ENCODE measurements around the gene CADPS.

The CADPS gene

GRCh38 chr3:62548528-62549205 is 326.5 kb downstream of the CADPS start:
- DNase-seq, result no peak

- no peak for DNase-seq
Measured at GRCh38 chr3:62546266-62546665, 328.9 kb downstream of the CADPS start.

GRCh38 chr3:62542185-62542584 is 333.0 kb downstream of the CADPS start:
- DNase-seq, result no peak

GRCh38 chr3:62539762-62540161 is 335.5 kb downstream of the CADPS start:
- DNase-seq, result no peak

GRCh38 chr3:62538691-62539356 is 336.4 kb downstream of the CADPS start:
- no peak for DNase-seq

- no peak for DNase-seq
Measured at GRCh38 chr3:62534326-62534725, 340.9 kb downstream of the CADPS start.

- DNase-seq, result no peak
Measured at GRCh38 chr3:62532796-62533195, 342.4 kb downstream of the CADPS start.

- DNase-seq, result no peak
Measured at GRCh38 chr3:62531981-62532380, 343.2 kb downstream of the CADPS start.

GRCh38 chr3:62531493-62531892 is 343.7 kb downstream of the CADPS start:
- DNase-seq, result no peak

GRCh38 chr3:62529230-62529629 is 346.0 kb downstream of the CADPS start:
- DNase-seq, result no peak

GRCh38 chr3:62527474-62527873 is 347.7 kb downstream of the CADPS start:
- no peak for DNase-seq

- DNase-seq, result no peak
Measured at GRCh38 chr3:62525281-62525680, 349.9 kb downstream of the CADPS start.

GRCh38 chr3:62523672-62524071 is 351.5 kb downstream of the CADPS start:
- no peak for DNase-seq

- no peak for DNase-seq
Measured at GRCh38 chr3:62521464-62522105, 353.6 kb downstream of the CADPS start.

GRCh38 chr3:62503516-62503915 is 371.7 kb downstream of the CADPS start:
- DNase-seq, result no peak

- DNase-seq, result no peak
Measured at GRCh38 chr3:62502315-62503300, 372.6 kb downstream of the CADPS start.

- DNase-seq, result no peak
Measured at GRCh38 chr3:62501289-62501668, 373.9 kb downstream of the CADPS start.

- no peak for DNase-seq
Measured at GRCh38 chr3:62500556-62501288, 374.5 kb downstream of the CADPS start.

GRCh38 chr3:62497156-62497555 is 378.1 kb downstream of the CADPS start:
- DNase-seq, result no peak

GRCh38 chr3:62496503-62496902 is 378.7 kb downstream of the CADPS start:
- DNase-seq, result no peak

GRCh38 chr3:62493109-62493801 is 382.0 kb downstream of the CADPS start:
- no peak for DNase-seq

GRCh38 chr3:62482961-62483360 is 392.3 kb downstream of the CADPS start:
- no peak for DNase-seq
